HepG2 (cell line): ENCODE data around the gene DYSF. TPM values are rescaled to one million over a fixed set of nuclear protein-coding genes. Genes with fewer than 3 reads are reported as not detected.

Experiments used
- ATAC-seq: fragments of 200-7000 bp; cut with Tn5 transposase; 3 replicates; pipeline ENCODE4 v1.9.1; 2020; ENCODE audit warnings: mild to moderate bottlenecking, moderate library complexity
- BruUV-seq: library from RNA; stranded (reverse); fragments of 400-500 nt; replicated peaks from 2 replicates; lab custom pipeline; 2021; lab: Mats Ljungman, UMichigan
- CTCF ChIA-PET: fragments of 300-600 bp; formaldehyde crosslinking; extraction: SDS; loops from one replicate; lab custom pipeline; 2021; ENCODE audit warnings: low total read pairs, inconsistent platforms, low intra/inter-chr PET ratio; lab: Yijun Ruan, JAX
- POLR2A ChIA-PET: fragments of 350-600 bp; sonication (Branson Sonifier 250); formaldehyde crosslinking; loops from one replicate; lab custom pipeline; 2020; ENCODE audit warnings: antibody characterized with exemption, inconsistent platforms; lab: Yijun Ruan, JAX
- DNase-seq: peaks from one replicate; pipeline ENCODE4 v3.0.0-alpha.2; 2015; ENCODE audit warnings: low spot score
- FAIRE-seq: peaks from 3 replicates; lab custom pipeline; 2011; peaks lifted over from hg19 to GRCh38; lab: Jason Lieb, UNC
- H2AFZ ChIP-seq: one replicate; pipeline ENCODE4 v1.6.1; 2011; ENCODE audit warnings: low read length, inconsistent platforms
- H3K27ac ChIP-seq: fragments of 300-600 bp; 3 replicates; pipeline ENCODE4 v1.8.0; 2011; ENCODE audit warnings: mixed run types, mild to moderate bottlenecking, mixed read lengths, low read length, inconsistent platforms; ENCODE audit not compliant: insufficient read depth; ENCODE audit errors: extremely low read length
- H3K27me3 ChIP-seq, 2 experiments: fragments of 200-600 bp in 1 of 2; 2 replicates in 1 of 2; 3 replicates in 1 of 2; pipeline versions ENCODE4 v1.6.0 to v1.8.0; 2011; ENCODE audit warnings: low read length in 2 of 2, mild to moderate bottlenecking in 2 of 2, moderate library complexity in 2 of 2, inconsistent platforms in 1 of 2; ENCODE audit not compliant: insufficient read depth in 2 of 2, control insufficient read depth in 1 of 2
- H3K36me3 ChIP-seq, 2 experiments: fragments of 200-600 bp in 1 of 2; replicated peaks in 1 of 2; 2 replicates in 1 of 2; 3 replicates in 1 of 2; pipeline versions ENCODE4 v1.5.1 to v1.8.0; 2011; ENCODE audit warnings: low read length in 2 of 2, inconsistent platforms in 1 of 2; ENCODE audit not compliant: insufficient read depth in 2 of 2, control insufficient read depth in 1 of 2
- H3K4me1 ChIP-seq: 2 replicates; pipeline ENCODE4 v1.5.1; 2012; ENCODE audit warnings: low read length, inconsistent platforms; ENCODE audit not compliant: insufficient read depth
- H3K4me2 ChIP-seq: 2 replicates; pipeline ENCODE4 v1.6.0; 2011; ENCODE audit warnings: low read depth, low read length, inconsistent platforms
- H3K4me3 ChIP-seq, 3 experiments: fragments of 200-600 bp in 1 of 3; sonication (generic), shearing (Covaris generic) in 1 of 3; replicated peaks in 1 of 3; 2 replicates each; pipeline ENCODE4 v1.5.1; 2011 to 2016; ENCODE audit warnings: low read length in 3 of 3, inconsistent platforms in 2 of 3, low read depth in 2 of 3, mild to moderate bottlenecking in 2 of 3, control low read depth in 1 of 3, mixed read lengths in 1 of 3; ENCODE audit not compliant: insufficient read depth in 1 of 3
- H3K79me2 ChIP-seq: one replicate; pipeline ENCODE4 v1.6.1; 2011; ENCODE audit warnings: low read length, inconsistent platforms; ENCODE audit not compliant: insufficient read depth
- H3K9ac ChIP-seq: 2 replicates; pipeline ENCODE4 v1.6.0; 2011; ENCODE audit warnings: mild to moderate bottlenecking, low read depth, low read length, inconsistent platforms; ENCODE audit not compliant: insufficient read depth
- H3K9me3 ChIP-seq: 2 replicates; pipeline ENCODE4 v1.5.1; 2012; ENCODE audit warnings: mild to moderate bottlenecking, low read length
- H4K20me1 ChIP-seq: 2 replicates; pipeline ENCODE4 v1.6.0; 2011; ENCODE audit warnings: inconsistent platforms, mild to moderate bottlenecking, low read length, moderate library complexity; ENCODE audit not compliant: insufficient read depth
- FOSL2 ChIP-seq: sonication (generic); formaldehyde crosslinking; IDR thresholded peaks from 2 replicates; pipeline ENCODE4 v1.4.0; 2020; ENCODE audit warnings: missing genetic modification reagents
- GZF1 ChIP-seq: sonication (generic); formaldehyde crosslinking; IDR thresholded peaks from 2 replicates; pipeline ENCODE4 v1.5.1; 2020; ENCODE audit warnings: mild to moderate bottlenecking, missing genetic modification reagents
- MYC ChIP-seq: sonication (generic); formaldehyde crosslinking; IDR thresholded peaks from 2 replicates; pipeline ENCODE4 v1.9.0; 2021; ENCODE audit warnings: missing genetic modification reagents, borderline replicate concordance
- NCOA5 ChIP-seq: sonication (generic); formaldehyde crosslinking; IDR thresholded peaks from 2 replicates; pipeline ENCODE4 v1.4.0; 2020; ENCODE audit warnings: missing genetic modification reagents
- NPAS2 ChIP-seq: sonication (generic); formaldehyde crosslinking; IDR thresholded peaks from 2 replicates; pipeline ENCODE4 v1.8.0; 2022; ENCODE audit warnings: mild to moderate bottlenecking, missing genetic modification reagents, borderline replicate concordance
- ZNF138 ChIP-seq: sonication (generic); formaldehyde crosslinking; IDR thresholded peaks from 2 replicates; pipeline ENCODE4 v1.5.0; 2020; ENCODE audit warnings: mild to moderate bottlenecking, low read depth, missing genetic modification reagents
- ZNF263 ChIP-seq: sonication (generic); formaldehyde crosslinking; IDR thresholded peaks from 2 replicates; pipeline ENCODE4 v1.4.0; 2020; ENCODE audit warnings: missing genetic modification reagents
- ZNF34 ChIP-seq: sonication (generic); formaldehyde crosslinking; IDR thresholded peaks from 2 replicates; pipeline ENCODE4 v1.4.0; 2020; ENCODE audit warnings: mild to moderate bottlenecking, missing genetic modification reagents, borderline replicate concordance
- ZNF431 ChIP-seq: sonication (generic); formaldehyde crosslinking; IDR thresholded peaks from 2 replicates; pipeline ENCODE4 v1.9.0; 2022; ENCODE audit warnings: missing genetic modification reagents, low read depth, mild to moderate bottlenecking, borderline replicate concordance
- ZNF629 ChIP-seq: sonication (generic); formaldehyde crosslinking; conservative IDR thresholded peaks from 2 replicates; pipeline ENCODE4 v1.5.0; 2020; ENCODE audit warnings: missing genetic modification reagents
- ZNF788 ChIP-seq: sonication (generic); formaldehyde crosslinking; IDR thresholded peaks from 2 replicates; pipeline ENCODE4 v1.5.0; 2020; ENCODE audit warnings: mild to moderate bottlenecking, missing genetic modification reagents, borderline replicate concordance
- ZSCAN21 ChIP-seq: sonication (generic); formaldehyde crosslinking; IDR thresholded peaks from 2 replicates; pipeline ENCODE4 v1.8.0; 2022; ENCODE audit warnings: mild to moderate bottlenecking, missing genetic modification reagents, moderate library complexity, borderline replicate concordance
- WGBS: methylation state at CpG from one replicate; pipeline ENCODE4 v1.1.6; 2017; ENCODE audit warnings: low lambda C conversion rate; 5-methylcytosine and 5-hydroxymethylcytosine counted together
- in situ Hi-C: cut with HindIII; loops from 2 replicates; pipeline ENCODE4 v1.10.0; 2017; ENCODE audit warnings: low pct_unique_long_range_greater_than_20kb; ENCODE audit not compliant: extremely low pct_ligation_motif_present
- intact Hi-C: fragments of 100-400 bp; cut with micrococcal nuclease; formaldehyde crosslinking; loops from one replicate; pipeline ENCODE4 v1.10.0; 2022; ENCODE audit not compliant: unreplicated experiment
- polyA plus RNA-seq, 8 experiments: library from polyadenylated mRNA; depleted of rRNA in 3 of 8; stranded (reverse) in 7 of 8; unstranded in 1 of 8; fragments of >200 nt; fragmentation: Illumina TruSeq in 4 of 8; extraction: Trizol in 4 of 8; gene quantifications; 2 replicates each; pipeline versions ENCODE4 v1.2.1 to v1.2.3, GENCODE V29; 2011 to 2016; ENCODE audit warnings: low read depth in 4 of 8, missing spikeins in 1 of 8, mixed read lengths in 1 of 8; ENCODE audit not compliant: insufficient read depth in 1 of 8
- total RNA-seq, 5 experiments: library from RNA; depleted of rRNA; stranded (reverse); fragments of >200 nt; fragmentation: Illumina TruSeq; extraction: Trizol; gene quantifications; 2 replicates each; pipeline ENCODE4 v1.2.3, GENCODE V29; 2016; ENCODE audit warnings: low read depth in 1 of 5

DYSF gene
- total and polyA plus RNA-seq, 2 of the 13 experiments (the other 11 are each of a cell fraction or from before 2014, with no cell fraction given), result 0.15 to 2.4 TPM

DNA sequence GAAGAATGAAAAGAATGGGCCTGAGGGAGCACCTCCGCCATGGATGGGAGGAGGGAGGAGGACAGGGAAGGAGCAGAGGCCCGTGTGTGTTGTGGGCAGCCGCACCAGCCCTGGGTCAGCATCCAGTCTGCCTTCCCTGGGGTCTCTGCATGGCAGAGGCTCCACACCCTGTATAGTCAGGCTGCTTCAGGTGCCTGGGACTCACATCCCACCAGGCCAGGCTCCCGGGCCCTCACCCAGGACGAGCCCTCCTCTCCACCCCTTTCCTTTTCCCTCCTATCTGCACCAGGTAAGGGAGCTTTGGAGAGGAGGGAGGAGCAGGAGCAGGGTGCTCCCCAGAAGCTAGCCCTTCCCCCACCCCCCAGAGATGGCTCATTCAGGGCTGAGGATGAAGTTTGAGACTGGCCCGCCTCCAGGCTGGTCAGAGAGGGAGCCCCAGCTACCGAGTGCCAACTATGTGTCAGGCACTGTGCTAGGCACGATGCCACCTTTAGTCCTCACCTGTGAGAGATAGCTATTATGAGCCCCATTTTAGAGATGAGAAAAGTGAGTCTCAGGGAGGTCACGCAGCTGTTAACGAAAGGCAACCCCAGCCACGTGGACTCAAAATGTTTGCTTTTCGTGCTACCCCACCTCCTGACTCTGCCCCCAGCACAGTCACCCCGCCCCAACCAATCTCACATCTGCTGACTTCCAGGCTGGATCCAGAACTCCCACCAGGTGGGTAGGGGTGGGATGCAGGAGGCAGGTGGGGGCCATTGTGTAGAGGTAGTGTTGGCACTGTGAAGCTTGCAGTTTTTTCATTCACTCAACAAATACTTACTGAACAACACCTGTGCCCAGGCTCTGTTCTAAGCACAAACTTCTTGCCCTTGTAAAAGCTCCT lies 242.1 kb downstream of the DYSF start:
- TF ChIP-seq NCOA5 (CRISPR knock-in tag), result no peak
- no peak for TF ChIP-seq ZNF788
- TF ChIP-seq MYC (CRISPR knock-in tag), result 0 out of 2 replicates have a peak, but pooled peaks have one; percentile 13
- peak; percentile 72 for TF ChIP-seq ZNF263 (CRISPR knock-in tag)
- TF ChIP-seq ZNF34 (CRISPR knock-in tag), result no peak
- TF ChIP-seq ZNF629, result peak; percentile 74
- no peak for TF ChIP-seq ZNF138 (CRISPR knock-in tag)
- TF ChIP-seq, all 625 proteins: peak for 3
- Histone ChIP-seq H3K27ac (no peak overlapping the region), H3K27me3 (peaks cover 3 to 42% of the 10 kb centered on the region in 2 experiments), H2AFZ (no peak overlapping the region), H3K79me2 (no peaks in the 10 kb centered on the region), H4K20me1 (no peaks in the 10 kb centered on the region), H3K4me1 (peaks cover 9% of the 10 kb centered on the region; the same call in 1 of the 2 replicates), H3K4me2 (no peak overlapping the region), H3K4me3 (no peak overlapping the region), H3K9ac (no peak overlapping the region), H3K9me3 (no peaks in the 10 kb centered on the region), H3K36me3 (no peaks in the 10 kb centered on the region)
- FAIRE-seq (no peak), DNase-seq (no peak), ATAC-seq (no peak)
- no TSS peak for BruUV-seq
- ChIA-PET CTCF (no interaction called here), POLR2A (no interaction called here)
- in situ Hi-C loops, result no loop called here
- intact Hi-C loops, result no loop called here
- 22% methylated on average over 13 of the region's 13 CpGs for WGBS

- Histone ChIP-seq H3K9me3 (no peaks in the 10 kb centered on the region), H3K36me3 (no peaks in the 10 kb centered on the region), H3K4me1 (peaks cover 18% of the 10 kb centered on the region), H4K20me1 (no peaks in the 10 kb centered on the region), H3K4me2 (no peak overlapping the region), H3K9ac (no peak overlapping the region), H3K4me3 (no peak overlapping the region), H3K27me3 (peaks cover 3 to 42% of the 10 kb centered on the region in 2 experiments), H3K27ac (no peak overlapping the region), H3K79me2 (no peaks in the 10 kb centered on the region), H2AFZ (no peak overlapping the region)
- no peak for FAIRE-seq
- no peak for DNase-seq
- no peak for ATAC-seq
- intact Hi-C loops, result no loop called here
- in situ Hi-C loops, result no loop called here
- no TSS peak for BruUV-seq
- POLR2A ChIA-PET, result no interaction called here
- no peak for TF ChIP-seq FOSL2 (CRISPR knock-in tag)
- TF ChIP-seq ZSCAN21, result no peak
- no peak for TF ChIP-seq GZF1 (CRISPR knock-in tag)
- TF ChIP-seq NPAS2 (CRISPR knock-in tag), result no peak
- TF ChIP-seq ZNF431 (CRISPR knock-in tag), result no peak
- CTCF ChIA-PET, result no interaction called here
- 18% methylated on average over 7 of the region's 8 CpGs for WGBS
These were observed 243.0 kb downstream of the DYSF start for GRCh38 chr2:71696381-71696780.
